ENCODE measurements around the gene HOXB5. TPM values are rescaled to one million over a fixed set of nuclear protein-coding genes. Genes with fewer than 3 reads are reported as not detected.

Gene HOXB5
- polyA plus RNA-seq (ENCODE audit: insufficient read depth in 1 of 5, insufficient read length in 5 of 5, low replicate concordance in 1 of 5): 10 to 100 TPM; 28.0 to 34.6 (median 29.8) TPM
- long read RNA-seq, donor 1, transcript HOXB5-201 (2 exons, 2,041 nt): major isoform, 27 of 27 reads
- long read RNA-seq, donor 1, partial matches to known transcripts: 0 of 27 reads
- long read RNA-seq, donor 1, other reads (novel, unspliced or antisense): 0 of 27 reads
- long read RNA-seq, donor 2, transcript HOXB5-201 (2 exons, 2,041 nt): major isoform, 23 of 23 reads
- long read RNA-seq, donor 2, partial matches to known transcripts: 0 of 23 reads
- long read RNA-seq, donor 2, other reads (novel, unspliced or antisense): 0 of 23 reads
- long read RNA-seq, donor 3, transcript HOXB5-201 (2 exons, 2,041 nt): major isoform, 22 of 22 reads
- long read RNA-seq, donor 3, partial matches to known transcripts: 0 of 22 reads
- long read RNA-seq, donor 3, other reads (novel, unspliced or antisense): 0 of 22 reads
- long read RNA-seq, donor 4, transcript HOXB5-201 (2 exons, 2,041 nt): major isoform, 15 of 15 reads
- long read RNA-seq, donor 4, partial matches to known transcripts: 0 of 15 reads
- long read RNA-seq, donor 4, other reads (novel, unspliced or antisense): 0 of 15 reads
- long read RNA-seq, donor 5, transcript HOXB5-201 (2 exons, 2,041 nt): major isoform, 30 of 30 reads
- long read RNA-seq, donor 5, partial matches to known transcripts: 0 of 30 reads
- long read RNA-seq, donor 5, other reads (novel, unspliced or antisense): 0 of 30 reads
- long read RNA-seq, donor 6, transcript HOXB5-201 (2 exons, 2,041 nt): major isoform, 22 of 22 reads
- long read RNA-seq, donor 6, partial matches to known transcripts: 0 of 22 reads
- long read RNA-seq, donor 6, other reads (novel, unspliced or antisense): 0 of 22 reads
- long read RNA-seq, donor 7, transcript HOXB5-201 (2 exons, 2,041 nt): major isoform, 14 of 14 reads
- long read RNA-seq, donor 7, partial matches to known transcripts: 0 of 14 reads
- long read RNA-seq, donor 7, other reads (novel, unspliced or antisense): 0 of 14 reads
- long read RNA-seq, donor 8, transcript HOXB5-201 (2 exons, 2,041 nt): major isoform, 12 of 12 reads
- long read RNA-seq, donor 8, partial matches to known transcripts: 0 of 12 reads
- long read RNA-seq, donor 8, other reads (novel, unspliced or antisense): 0 of 12 reads

DNA sequence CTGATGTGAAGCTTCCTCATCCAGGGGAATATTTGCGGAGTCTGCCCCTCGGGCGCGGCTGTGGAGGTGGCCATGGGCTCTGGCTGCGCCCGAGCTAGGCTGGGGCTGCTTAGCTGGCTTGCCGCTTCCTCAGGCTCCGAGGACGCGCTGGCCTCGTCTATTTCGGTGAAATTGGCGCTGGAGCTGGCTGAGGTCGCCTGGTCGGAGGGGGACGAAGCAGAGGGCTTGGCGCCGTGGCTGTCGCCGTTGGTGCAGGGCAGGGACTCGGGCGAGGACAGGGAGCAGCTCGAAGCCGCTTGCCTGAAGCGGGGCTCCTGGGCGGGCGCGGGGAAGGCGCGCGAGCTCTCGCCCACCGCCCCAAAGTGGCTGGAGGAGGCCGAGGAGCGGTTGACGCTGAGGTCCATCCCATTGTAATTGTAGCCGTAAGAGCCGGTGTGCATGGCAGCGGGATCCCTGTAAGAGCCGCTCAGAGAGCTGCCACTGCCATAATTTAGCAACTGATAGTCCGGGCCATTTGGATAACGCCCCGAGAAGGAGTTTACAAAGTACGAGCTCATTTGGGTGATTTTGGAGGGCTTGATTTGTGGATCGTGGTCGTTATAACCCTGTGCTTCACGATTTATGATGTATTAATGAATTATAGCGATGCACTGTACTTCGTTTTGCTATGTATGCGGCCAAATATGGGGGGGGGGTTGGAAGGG, at the start of gene HOXB5:
HOXB5 (minus strand) TSS at position 654 of the 704 bp plus-strand sequence; CDS start at position 557, 97 bp downstream.
- DNase-seq: peak in 1 of 2 donors; percentile 31

DNA sequence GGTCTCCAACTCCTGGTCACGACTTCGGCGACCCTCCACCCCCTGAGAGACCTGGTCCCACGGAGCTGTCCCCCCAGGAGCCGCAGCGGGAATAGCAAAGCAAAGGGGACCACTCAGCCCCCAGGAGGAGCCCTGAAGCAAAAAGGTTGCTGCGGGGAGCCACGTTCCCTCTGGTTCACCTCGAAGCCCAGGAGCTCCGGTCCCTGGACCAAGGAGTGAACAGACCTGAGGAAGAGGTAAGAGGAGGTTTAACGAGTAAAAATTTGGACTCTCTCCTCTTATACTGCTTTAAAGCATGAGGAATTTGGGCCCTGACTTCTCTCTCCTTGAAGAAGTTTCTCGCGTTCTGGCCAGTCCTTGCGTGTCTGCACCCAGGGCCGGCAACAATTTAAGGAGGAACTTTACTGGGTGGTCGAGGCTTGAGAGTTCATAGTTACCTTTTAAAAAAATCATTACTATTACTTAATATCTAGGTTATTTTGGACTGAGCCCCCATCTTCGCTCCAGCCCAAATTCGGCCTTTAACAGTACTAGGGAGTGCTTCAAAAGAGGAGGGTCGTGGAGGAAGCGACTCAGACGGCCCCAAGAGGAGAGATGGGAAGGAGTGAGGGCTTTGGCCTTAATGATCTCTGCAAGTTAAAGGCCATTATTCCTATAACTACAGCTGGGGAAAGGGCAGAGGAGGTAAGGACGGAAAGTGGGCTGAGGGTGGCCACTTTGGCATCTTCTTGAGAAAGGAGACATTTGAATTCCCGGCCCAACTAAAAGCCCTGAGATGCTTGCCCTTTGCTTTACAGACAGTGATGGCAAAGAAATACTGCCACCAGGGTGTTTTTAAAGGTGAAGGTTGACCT, 49.5 kb upstream of the HOXB5 start:
- DNase-seq: no peak

DNA sequence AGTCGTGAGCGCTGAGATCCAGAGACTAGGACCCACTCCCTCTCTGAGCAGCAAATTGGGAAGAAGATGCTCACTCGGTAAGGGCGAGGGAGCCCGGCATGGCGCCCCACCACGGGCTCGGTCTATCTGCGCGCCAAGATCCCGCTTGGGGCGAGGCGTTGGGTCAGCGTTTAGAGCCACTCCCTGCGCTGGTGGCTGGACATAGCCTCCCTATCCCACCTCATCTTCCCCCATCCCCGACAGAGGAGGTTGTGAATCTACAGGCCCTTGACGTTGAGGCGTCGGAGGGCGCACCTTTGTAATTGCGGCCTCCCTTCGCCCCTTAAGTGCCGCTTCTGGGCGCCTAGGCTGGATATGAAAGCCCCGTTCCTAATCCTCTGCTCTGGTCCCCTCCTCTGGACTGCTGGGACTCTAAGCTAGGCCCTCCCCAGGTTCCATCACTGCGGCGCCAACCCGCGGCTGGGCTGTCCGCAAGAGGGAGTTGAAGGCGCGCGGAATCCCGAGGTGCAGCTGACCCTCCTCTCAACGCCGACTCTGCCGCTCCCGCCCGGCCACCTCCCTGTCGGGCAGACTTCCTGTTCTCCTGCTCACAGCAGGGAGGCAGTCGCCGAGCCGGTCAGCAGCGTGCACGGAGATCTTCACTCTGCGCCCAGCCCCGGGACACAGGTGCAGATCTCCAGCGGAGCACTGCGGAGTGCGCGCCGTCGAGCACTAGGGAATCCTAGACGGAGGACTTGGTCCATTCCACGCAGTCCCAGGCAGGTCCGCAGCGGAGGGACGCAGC, 48.7 kb upstream of the HOXB5 start:
- no peak for DNase-seq

DNA sequence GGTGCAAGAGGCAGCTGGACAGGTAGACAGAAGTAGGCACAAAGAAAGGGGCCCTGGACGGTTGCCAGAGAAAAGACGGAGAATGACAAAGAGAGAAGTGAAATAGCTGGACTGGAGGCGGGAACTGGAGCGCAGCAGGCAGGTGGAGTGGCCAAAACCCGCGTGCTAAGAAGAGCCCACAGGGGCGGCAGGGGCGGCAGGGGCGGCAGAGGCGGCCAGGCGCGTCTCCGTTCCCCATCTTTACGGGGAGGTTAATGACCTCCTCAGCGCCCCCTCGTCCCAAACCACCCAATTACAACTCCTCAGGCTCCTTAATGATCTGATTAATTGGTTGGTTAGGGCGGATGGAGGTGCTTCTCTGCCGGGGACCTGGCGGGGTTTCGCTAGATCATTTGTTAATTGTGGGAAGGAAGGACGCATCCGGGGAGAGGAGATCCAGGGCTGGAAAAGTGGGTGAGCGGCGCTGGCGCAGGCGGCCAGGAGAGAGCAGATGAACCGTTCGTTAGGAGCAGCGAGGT, 48.0 kb upstream of the HOXB5 start:
- DNase-seq: no peak

DNA sequence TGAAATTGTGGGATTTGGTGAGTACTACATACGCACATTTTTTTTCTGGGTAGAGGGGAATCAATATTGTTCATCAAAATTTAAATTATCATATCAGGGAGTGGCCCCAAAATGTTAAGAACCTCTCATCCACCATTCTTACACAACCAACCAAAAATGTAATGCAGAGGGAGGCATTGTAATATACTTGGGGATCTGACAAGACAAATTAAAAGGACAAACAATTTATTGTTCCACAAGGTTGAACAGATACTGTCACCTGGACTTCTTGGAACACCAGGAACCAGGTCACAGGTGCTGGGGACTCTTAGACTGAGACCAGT, 47.2 kb upstream of the HOXB5 start:
- DNase-seq: no peak

DNA sequence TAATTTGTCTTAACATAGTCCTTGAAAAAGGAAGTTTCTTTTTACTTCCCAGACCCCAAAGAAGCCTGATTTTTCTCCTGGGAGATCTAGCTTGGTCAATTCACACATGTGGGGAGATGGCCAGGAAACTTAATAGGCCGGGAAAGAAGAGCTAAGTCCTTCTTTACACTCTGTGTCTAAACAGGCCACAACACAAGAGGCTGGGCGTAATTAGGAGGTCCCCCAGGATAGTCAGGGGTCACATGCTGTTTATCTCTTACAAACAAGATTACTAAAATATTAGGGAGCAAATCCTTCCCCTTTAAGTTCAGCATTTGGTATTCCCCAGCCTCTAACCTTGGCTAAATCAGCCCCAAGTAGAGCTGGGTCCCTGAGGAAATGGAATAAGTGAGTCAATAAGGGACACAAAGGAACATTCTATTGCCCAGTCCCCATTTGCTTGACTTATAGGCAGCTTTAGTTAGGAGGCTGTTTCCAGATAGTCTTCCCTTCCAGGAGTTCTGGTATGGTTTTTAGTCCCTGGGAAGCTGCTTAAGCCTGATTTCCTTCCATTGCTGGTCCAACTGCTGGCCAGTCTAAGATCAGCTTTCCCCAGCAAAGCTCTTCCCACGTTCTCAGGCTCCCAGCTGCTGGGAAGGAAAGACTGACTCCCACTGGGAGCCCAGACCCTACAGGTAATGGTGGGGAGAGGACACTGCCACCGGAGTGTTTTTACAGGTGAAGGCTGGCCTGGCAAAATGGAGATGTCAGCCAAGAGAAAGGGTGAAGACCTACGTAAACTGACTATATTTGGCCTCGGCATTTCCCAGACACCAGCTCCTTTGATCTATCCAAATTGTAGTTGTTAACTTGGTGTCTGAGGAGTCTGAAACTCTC, 46.6 kb upstream of the HOXB5 start:
- no peak for DNase-seq

DNA sequence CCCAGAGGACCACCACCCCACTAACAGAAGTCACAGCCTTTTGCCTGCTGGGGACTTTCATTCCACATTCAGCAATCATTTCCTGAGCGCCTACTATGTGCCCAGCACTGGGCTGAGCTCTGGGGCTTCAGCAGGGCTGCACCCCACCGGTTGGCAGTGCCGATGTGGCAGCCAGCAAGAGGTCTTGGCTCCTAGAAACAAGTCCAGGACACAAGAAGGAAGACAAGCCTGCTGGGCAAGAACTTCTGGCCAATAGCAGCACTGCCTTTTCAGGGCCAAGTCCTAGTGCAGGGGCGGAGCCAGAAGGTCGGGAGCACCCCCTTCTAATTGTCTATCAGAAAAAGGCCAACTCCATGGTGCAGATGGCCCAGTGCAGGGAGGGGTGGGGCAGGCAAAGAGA, 45.6 kb upstream of the HOXB5 start:
- DNase-seq: no peak

DNA sequence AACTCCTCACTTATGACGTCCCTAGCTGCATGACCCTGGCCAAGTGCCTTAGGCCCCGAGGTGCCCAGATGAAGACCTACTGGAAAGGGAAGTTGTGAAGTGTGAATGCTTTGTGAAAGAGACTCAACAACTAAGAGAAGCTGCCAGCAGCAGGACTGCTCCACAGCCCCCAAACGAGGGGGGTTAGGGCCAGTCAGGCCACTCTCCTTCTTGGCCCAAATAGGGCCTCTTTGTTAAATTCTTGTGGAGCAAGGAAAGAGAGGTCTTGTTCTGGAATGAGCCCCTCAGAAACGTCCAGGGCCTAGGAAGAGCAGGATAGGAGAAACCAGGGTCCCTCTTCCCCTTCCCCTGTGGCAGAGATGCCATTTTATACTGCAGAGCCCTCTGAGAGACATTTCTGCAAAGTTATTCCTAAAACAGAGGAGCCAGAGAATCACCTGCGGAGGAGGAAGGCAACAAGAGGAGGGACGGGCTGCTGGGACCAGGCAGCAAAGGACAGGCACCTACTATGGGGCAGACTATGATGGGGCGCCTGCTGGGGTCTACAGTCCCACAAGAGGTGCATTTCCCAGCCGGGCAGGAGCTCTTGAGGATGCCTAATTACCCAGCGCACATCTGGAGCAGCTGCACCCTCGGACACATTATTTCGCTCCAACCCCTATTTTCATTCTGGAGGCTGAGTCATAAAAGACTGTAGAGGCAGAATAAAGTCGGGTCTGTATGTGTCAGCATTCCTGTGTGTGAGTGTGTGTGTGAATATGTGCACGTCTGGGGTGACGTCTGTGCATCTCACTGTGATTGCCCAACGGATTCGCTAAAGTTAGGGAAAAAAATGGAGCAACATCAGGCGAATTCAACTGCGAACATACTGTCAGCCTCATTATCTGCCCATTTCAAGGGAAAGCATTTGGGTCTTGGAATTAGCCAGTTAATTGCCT, 44.0 kb upstream of the HOXB5 start:
- no peak for DNase-seq

DNA sequence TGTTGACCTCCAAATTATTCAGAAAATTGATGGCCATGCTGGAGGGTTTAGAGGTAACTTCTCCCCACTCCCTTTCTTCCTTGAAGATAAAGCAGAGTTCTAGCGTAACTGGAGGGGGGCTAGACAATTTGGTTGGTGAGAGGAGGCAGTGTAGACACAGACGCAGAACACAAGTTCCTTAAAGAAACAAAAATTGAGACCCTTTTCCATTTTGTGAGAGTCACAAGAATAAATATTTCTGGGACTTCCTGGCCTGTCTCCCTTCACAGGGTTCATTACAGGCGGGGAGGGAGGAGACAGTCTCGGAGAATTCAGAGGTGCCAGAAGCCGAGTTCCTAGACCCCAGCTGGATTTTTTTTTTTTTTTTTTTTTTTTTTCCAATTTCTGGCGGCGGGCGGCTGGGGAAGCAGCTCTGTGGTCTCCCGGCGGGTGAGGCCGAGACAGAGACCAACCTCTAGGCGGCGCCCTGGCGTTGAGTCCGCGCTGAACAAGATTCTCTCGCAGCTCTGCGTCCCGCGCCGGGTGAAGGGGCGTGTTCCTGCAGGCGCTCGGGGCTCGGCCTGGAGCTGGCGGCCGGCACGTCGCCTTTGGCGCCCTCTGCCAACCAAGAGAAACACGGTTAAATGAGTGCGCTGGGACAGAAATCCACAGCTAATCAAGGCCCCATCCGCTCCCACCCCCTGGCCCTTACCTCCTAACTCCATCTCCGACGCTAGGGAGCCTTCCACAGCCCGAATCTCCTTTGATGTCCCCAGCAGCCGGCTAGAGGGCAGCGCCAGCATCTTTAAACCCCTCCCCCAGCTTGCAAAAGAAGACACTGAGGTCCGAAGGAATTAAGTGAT, 42.8 kb upstream of the HOXB5 start:
- DNase-seq: peak in 1 of 2 donors; percentile 68

DNA sequence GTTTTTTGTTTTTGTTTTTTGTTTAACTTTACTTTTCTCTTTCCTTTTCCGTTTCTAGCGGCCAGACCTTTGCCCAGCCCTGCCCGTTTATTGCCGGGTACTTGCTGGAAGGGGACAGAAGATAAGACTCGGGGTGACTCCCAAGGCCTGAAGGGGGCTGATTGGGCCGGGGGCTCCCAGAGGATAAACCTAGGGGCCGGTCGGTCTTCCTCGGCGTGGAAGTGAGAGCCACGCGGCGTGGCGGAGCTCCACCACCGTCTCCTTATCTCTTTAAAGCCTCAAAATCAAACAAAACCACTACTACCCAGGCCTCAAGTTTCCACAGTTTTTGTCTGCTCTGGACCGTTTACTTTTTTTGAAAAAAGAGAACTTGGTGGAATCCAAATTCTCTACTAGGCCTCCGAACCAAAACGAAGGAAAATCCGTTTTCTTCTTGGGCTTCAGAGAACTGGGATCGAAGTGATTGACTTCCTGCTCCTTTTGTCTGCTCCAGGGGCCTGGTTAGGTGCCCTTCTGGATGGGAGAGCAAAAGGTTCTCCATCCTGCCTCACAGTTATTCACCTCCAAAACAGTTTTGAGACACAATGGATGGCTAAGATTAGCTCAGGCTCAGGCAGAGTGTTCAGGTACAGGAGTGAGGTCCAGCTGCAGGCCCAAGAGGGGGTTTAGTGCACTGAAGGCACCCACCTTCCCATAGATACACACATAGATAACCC, 41.1 kb upstream of the HOXB5 start:
- DNase-seq: no peak

DNA sequence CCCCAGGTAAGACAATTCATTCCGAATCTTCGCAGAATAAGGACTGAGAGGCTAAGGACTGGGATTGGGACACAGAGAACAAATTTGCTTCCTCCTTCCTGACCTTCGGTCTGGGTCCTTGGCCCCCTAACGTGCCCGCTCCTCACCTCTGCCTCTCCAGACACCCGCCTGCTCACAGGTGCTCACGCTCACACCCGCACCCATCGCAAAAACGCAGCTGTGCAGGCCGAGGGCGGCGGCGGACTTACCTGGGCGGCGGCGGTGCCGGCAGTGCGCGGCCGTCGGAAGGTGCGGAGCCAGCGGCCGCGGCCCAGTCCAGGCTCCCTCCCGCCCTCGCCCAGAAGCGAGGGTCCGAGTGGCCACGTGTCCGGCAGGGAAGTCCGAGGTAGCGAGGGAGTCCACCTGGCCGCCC, 39.7 kb upstream of the HOXB5 start:
- DNase-seq: no peak

DNA sequence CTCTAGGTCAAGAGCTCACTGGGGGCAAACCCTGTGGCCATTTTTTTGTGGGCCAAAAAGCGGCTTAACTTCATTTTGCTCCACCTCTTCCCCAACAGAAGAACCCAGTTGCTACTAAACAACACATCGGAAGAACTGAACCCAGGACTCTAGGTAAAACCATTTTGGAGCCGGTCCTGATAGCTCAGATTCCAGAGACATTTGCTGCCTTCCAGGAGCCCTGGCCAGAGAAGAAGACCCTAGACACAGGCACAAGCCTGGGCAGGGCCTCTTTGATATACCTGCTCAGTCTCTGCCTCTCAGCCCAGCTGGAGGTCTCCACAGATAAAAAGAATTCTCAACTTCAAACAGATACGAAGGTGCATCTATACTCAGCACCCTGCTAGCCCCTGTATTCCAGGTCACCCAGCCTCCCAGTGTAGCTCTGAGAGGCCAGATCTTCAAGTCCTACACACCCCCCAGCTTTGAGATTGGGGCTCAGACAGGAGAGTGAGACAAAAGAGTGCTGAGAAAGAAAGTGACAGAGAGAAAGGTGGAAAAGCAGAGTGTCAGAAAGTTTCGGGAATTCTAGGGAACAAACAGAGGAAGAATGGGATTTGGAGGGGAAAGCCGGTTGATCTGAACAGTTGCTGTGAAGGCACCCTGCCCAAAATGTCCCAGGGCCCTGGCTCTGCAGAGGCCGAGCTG, 39.1 kb upstream of the HOXB5 start:
- DNase-seq: no peak

DNA sequence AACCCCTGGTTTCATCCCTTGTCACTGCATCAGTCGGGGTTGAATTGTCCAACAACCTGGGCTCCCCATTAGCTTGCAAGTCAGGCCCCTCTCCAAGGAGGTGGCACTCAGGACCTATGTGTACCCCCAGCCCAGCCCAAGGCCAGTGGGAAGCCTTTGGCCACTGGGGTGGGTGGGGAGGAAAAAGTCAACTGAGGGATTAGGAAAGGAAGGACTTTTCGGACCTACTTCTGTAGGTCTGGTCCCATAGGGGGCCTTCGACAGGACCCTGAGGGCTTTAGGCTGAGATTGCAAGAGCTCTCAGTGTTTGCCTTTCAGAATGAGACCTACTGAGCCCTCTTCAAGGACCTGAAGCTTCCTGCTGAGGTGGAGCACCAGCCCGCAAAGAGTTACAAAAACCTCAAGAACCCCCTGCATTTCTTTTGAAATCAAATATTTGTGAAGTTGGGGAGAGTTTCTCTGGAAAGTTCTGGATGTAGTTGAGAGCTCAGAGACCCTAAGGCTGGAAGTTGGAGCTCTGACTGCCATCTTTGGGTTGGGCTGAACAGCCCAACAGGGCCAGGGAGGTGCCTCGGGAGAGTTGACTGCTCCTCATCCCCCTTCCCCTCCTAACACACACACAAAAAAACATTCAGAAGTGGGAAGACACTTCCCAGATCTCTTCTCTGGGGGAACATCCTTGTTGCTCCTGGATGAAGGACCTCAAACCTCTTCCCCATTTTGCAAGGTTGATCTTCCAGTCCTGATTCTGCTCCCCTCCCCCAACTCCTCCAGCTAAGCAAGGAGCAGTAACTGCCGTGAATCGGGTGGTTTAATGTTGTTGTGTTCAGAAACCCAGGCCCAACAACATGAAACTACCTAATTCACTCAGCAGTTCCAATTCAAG, 38.4 kb upstream of the HOXB5 start:
- no peak for DNase-seq

Measured in right lung (tissue), 10 donors.